ENCODE data around the gene BCL6B. TPM values are rescaled to one million over a fixed set of nuclear protein-coding genes. Genes with fewer than 3 reads are reported as not detected.

The BCL6B gene
- total and polyA plus RNA-seq, 2 of the 4 experiments (the other 2 are of a cell fraction) = not detected

- no peak for TF ChIP-seq MXI1 (IDR thresholded peaks at IDR 0.05; ENCODE audit: borderline replicate concordance, low read depth, low read length)
Observed at GRCh38 chr17:7043497-7044198, 20.8 kb downstream of the BCL6B start, which contains the start of gene SLC16A11 (continued).

- peak overlapping the region; percentile 65 for H3K4me2 ChIP-seq (ENCODE audit: low read depth, low read length)
Observed at GRCh38 chr17:7045492-7046126, 22.8 kb downstream of the BCL6B start.

More at GRCh38 chr17:7045492-7046126, 22.8 kb downstream of the BCL6B start:
- no peak overlapping the region for H2BK20ac ChIP-seq (ENCODE audit: low read depth, low read length)
- H2BK15ac ChIP-seq (ENCODE audit: low read depth, low read length) = no peak overlapping the region
- BruUV-seq (replicated peaks) = no TSS peak
- no peak overlapping the region for H4K5ac ChIP-seq (ENCODE audit: low read depth, low read length)
- dilution Hi-C loops (cut with HindIII; ENCODE audit: low sequenced_read_pairs, unreplicated experiment) = no loop called here
- peak; percentile 87 for DNase-seq
- no peaks in the 10 kb centered on the region for H3K9me3 ChIP-seq (ENCODE audit: control insufficient read depth, insufficient read depth, low read length)
- H3K79me1 ChIP-seq (ENCODE audit: low read depth in 1 of 2, low read length in 2 of 2) = no peaks in the 10 kb centered on the region
- intact Hi-C loops (cut with micrococcal nuclease) = loop anchor here (1.0 to 10.0 kb wide), 3 partner anchors 91 to 519 kb away; partner anchors contain the start of gene SENP3
- H3K4ac ChIP-seq (ENCODE audit: low read depth, low read length) = no peak overlapping the region
- H4K91ac ChIP-seq (ENCODE audit: insufficient read depth, low read depth, low read length) = no peak overlapping the region
- H3K36me3 ChIP-seq (ENCODE audit: control insufficient read depth, insufficient read depth, low read length) = no peaks in the 10 kb centered on the region
- H3K27ac ChIP-seq (ENCODE audit: insufficient read depth, low read length) = no peak overlapping the region
- H3K56ac ChIP-seq (ENCODE audit: extremely low read depth, insufficient read depth, low read length) = no peak overlapping the region
- H3K4me3 ChIP-seq (ENCODE audit: insufficient read depth, low read depth, low read length) = no peak overlapping the region
- H4K20me1 ChIP-seq (ENCODE audit: insufficient read depth, low read length) = no peaks in the 10 kb centered on the region
- TF ChIP-seq CEBPB (IDR thresholded peaks at IDR 0.05; ENCODE audit: low read depth, low read length) (peak; percentile 56), SMC3 (IDR thresholded peaks at IDR 0.05; ENCODE audit: low read depth, low read length) (peak; percentile 79), MAZ (IDR thresholded peaks at IDR 0.05; ENCODE audit: borderline replicate concordance, low read depth, low read length) (no peak), MAFK (IDR thresholded peaks at IDR 0.05; ENCODE audit: low read depth, low read length) (0 out of 2 replicates have a peak, but pooled peaks have one; percentile 7), CTCF (conservative IDR thresholded peaks at IDR 0.05; ENCODE audit: low read depth, low read length) (peak; percentile 93), RAD21 (IDR thresholded peaks at IDR 0.05; ENCODE audit: low read length) (peak; percentile 90), FOS (IDR thresholded peaks at IDR 0.05; ENCODE audit: low read depth, low read length) (no peak)
- no peak overlapping the region for H3K23ac ChIP-seq (ENCODE audit: low read depth, low read length)
- H3K14ac ChIP-seq (replicated peaks; ENCODE audit: low read depth, low read length) = no peak overlapping the region
- H3K4me1 ChIP-seq (ENCODE audit: control insufficient read depth, insufficient read depth, low read length) = peaks cover 6% of the 10 kb centered on the region
- H2AK5ac ChIP-seq (ENCODE audit: low read depth, low read length) = no peak overlapping the region
- H3K9me1 ChIP-seq (ENCODE audit: insufficient read depth, low read length) = no peaks in the 10 kb centered on the region
- H4K8ac ChIP-seq (ENCODE audit: low read depth in 2 of 2, low read length in 2 of 2) = no peak overlapping the region
- no peak overlapping the region for H3K18ac ChIP-seq (ENCODE audit: low read depth, low read length)
- POLR2A ChIA-PET (ENCODE audit: unreplicated experiment) = interaction anchor here (0.5 kb wide), 1 partner anchor 174 kb away, joined by 3 read pairs; the partner anchor contains the start of genes ACADVL and DLG4
- H3K27me3 ChIP-seq (ENCODE audit: control insufficient read depth, insufficient read depth, low read length) = peaks cover 29% of the 10 kb centered on the region
- CTCF ChIA-PET = interaction anchor here (0.6 to 2.6 kb wide), 17 partner anchors 11 to 642 kb away, joined by 3 to 21 read pairs (median 4); partner anchors contain the start of gene WRAP53
- no peak overlapping the region for H2BK5ac ChIP-seq (ENCODE audit: low read depth, low read length, poor library complexity, severe bottlenecking)
- H2AK9ac ChIP-seq (replicated peaks; ENCODE audit: low read depth, low read length, poor library complexity) = no peak overlapping the region
- H2AFZ ChIP-seq (replicated peaks; ENCODE audit: low read length, poor library complexity) = no peak overlapping the region
- ATAC-seq (ENCODE audit: low read depth) = peak; percentile 67
- in situ Hi-C loops (cut with MboI; ENCODE audit: low sequenced_read_pairs) = loop anchor here (10.0 kb wide), 1 partner anchor 259 kb away; the partner anchor contains the start of gene EIF5A
- no peak overlapping the region for H2BK120ac ChIP-seq (ENCODE audit: low read depth, low read length)
- no peak overlapping the region for H3K9ac ChIP-seq (ENCODE audit: low read depth, low read length)
- 0% methylated on average over 1 of the region's 5 CpGs; no CpG with 5 or more reads in 1 of the 2 experiments for WGBS, 2 experiments (ENCODE audit: extremely low coverage in 2 of 2, insufficient read length in 1 of 2)
